Measurements from ENCODE around the gene HEXA. TPM values are rescaled to one million over a fixed set of nuclear protein-coding genes. Genes with fewer than 3 reads are reported as not detected.

HEXA gene
- polyA plus RNA-seq, 1 experiment = 191 TPM

GRCh38 chr15:72312605-72313447 lies 63.0 kb downstream of the HEXA start:
- ChIA-PET POLR2A (no interaction called here), CTCF (interaction anchor here (0.8 to 2.3 kb wide), 15 partner anchors 9 to 287 kb away, joined by 3 to 11 read pairs (median 4); no protein-coding TSS in a partner anchor)
- Histone ChIP-seq H3K27ac (ENCODE audit: low read depth, low read length) (no peak overlapping the region), H3K9me3 (ENCODE audit: control insufficient read depth, insufficient read depth, low read length) (no peaks in the 10 kb centered on the region), H3K27me3 (ENCODE audit: control insufficient read depth, insufficient read depth, low read length) (peaks cover 18% of the 10 kb centered on the region), H3K4me3 (ENCODE audit: low read depth, low read length) (no peak overlapping the region)
- no peak for DNase-seq (ENCODE audit: low read depth, low spot score)
- TF ChIP-seq CTCF (IDR thresholded peaks at IDR 0.05; ENCODE audit: low read depth, low read length) = peak; percentile 80

- ChIA-PET CTCF (no interaction called here), POLR2A (no interaction called here)
- Histone ChIP-seq H3K4me3 (ENCODE audit: low read depth, low read length) (no peak overlapping the region), H3K27ac (ENCODE audit: low read depth, low read length) (no peak overlapping the region), H3K9me3 (ENCODE audit: control insufficient read depth, insufficient read depth, low read length) (no peaks in the 10 kb centered on the region), H3K27me3 (ENCODE audit: control insufficient read depth, insufficient read depth, low read length) (peaks cover 13% of the 10 kb centered on the region)
- DNase-seq (ENCODE audit: low read depth, low spot score) = no peak
- TF ChIP-seq CTCF (IDR thresholded peaks at IDR 0.05; ENCODE audit: low read depth, low read length) = no peak
Observed at GRCh38 chr15:72307026-72307425, 68.8 kb downstream of the HEXA start.

GRCh38 chr15:72306211-72306785 lies 69.5 kb downstream of the HEXA start:
- Histone ChIP-seq H3K4me3 (ENCODE audit: low read depth, low read length) (no peak overlapping the region), H3K27me3 (ENCODE audit: control insufficient read depth, insufficient read depth, low read length) (peaks cover 13% of the 10 kb centered on the region), H3K9me3 (ENCODE audit: control insufficient read depth, insufficient read depth, low read length) (no peaks in the 10 kb centered on the region), H3K27ac (ENCODE audit: low read depth, low read length) (no peak overlapping the region)
- TF ChIP-seq CTCF (IDR thresholded peaks at IDR 0.05; ENCODE audit: low read depth, low read length) = no peak
- DNase-seq (ENCODE audit: low read depth, low spot score) = no peak
- ChIA-PET POLR2A (no interaction called here), CTCF (no interaction called here)

GRCh38 chr15:72304596-72304995 lies 71.2 kb downstream of the HEXA start:
- Histone ChIP-seq H3K27me3 (ENCODE audit: control insufficient read depth, insufficient read depth, low read length) (peaks cover 12% of the 10 kb centered on the region), H3K4me3 (ENCODE audit: low read depth, low read length) (no peak overlapping the region), H3K9me3 (ENCODE audit: control insufficient read depth, insufficient read depth, low read length) (no peaks in the 10 kb centered on the region), H3K27ac (ENCODE audit: low read depth, low read length) (no peak overlapping the region)
- TF ChIP-seq CTCF (IDR thresholded peaks at IDR 0.05; ENCODE audit: low read depth, low read length) = no peak
- CTCF ChIA-PET = no interaction called here
- no peak for DNase-seq (ENCODE audit: low read depth, low spot score)
- POLR2A ChIA-PET = no interaction called here

- no peak overlapping the region for H3K27ac ChIP-seq (ENCODE audit: low read depth, low read length)
- no peak for TF ChIP-seq CTCF (IDR thresholded peaks at IDR 0.05; ENCODE audit: low read depth, low read length)
- no peaks in the 10 kb centered on the region for H3K9me3 ChIP-seq (ENCODE audit: control insufficient read depth, insufficient read depth, low read length)
- no peak overlapping the region for H3K4me3 ChIP-seq (ENCODE audit: low read depth, low read length)
- CTCF ChIA-PET = no interaction called here
- POLR2A ChIA-PET = no interaction called here
- DNase-seq (ENCODE audit: low read depth, low spot score) = no peak
- peaks cover 9% of the 10 kb centered on the region for H3K27me3 ChIP-seq (ENCODE audit: control insufficient read depth, insufficient read depth, low read length)
Observed at GRCh38 chr15:72302955-72303354, 72.9 kb downstream of the HEXA start.

Data from AG04450 (cell line).